Spleen (tissue), 7 donors: ENCODE data around the gene CDK5RAP3.

ENCODE experiments used
- CTCF ChIP-seq, 11 experiments: fragments of 200-600 bp in 7 of 11; fragments of 450-650 bp in 4 of 11; sonication (generic) in 4 of 11; IDR thresholded peaks in 8 of 11; conservative IDR thresholded peaks in 3 of 11; 1 replicate in 7 of 11; 2 replicates in 4 of 11; pipeline versions ENCODE4 v1.4.0 to v1.8.0; 2016 to 2021; ENCODE audit warnings: antibody characterized with exemption in 11 of 11, inconsistent platforms in 4 of 11, mild to moderate bottlenecking in 1 of 11
- POLR2A ChIP-seq, 3 donors: fragments of 450-650 bp; IDR thresholded peaks; one replicate each; pipeline ENCODE4 v1.5.1; 2017; ENCODE audit warnings: antibody characterized with exemption in 3 of 3, mild to moderate bottlenecking in 1 of 3
- POLR2AphosphoS5 ChIP-seq, 3 donors: sonication (generic); formaldehyde crosslinking; IDR thresholded peaks; one replicate each; pipeline ENCODE4 v1.5.1; 2017; ENCODE audit warnings: antibody characterized with exemption in 3 of 3
- donor health status: DM: no; HTN: no; CAD: no; lungs with moderate emphysema.
- donor health status: DM: no; HTN: no; CAD: no.
- donor health status: DM: no; HTN: no; CAD: no.

GRCh38 chr17:47968836-47969235 lies 2.1 kb upstream of the CDK5RAP3 start:
- no peak for TF ChIP-seq POLR2AphosphoS5 (IDR thresholded peaks at IDR 0.05)
- no peak for TF ChIP-seq CTCF (IDR thresholded peaks at IDR 0.05 in 8 of 11, conservative IDR thresholded peaks at IDR 0.05 in 3 of 11)
- no peak for TF ChIP-seq POLR2A (IDR thresholded peaks at IDR 0.05)
